HG03066 (cell line): ENCODE data around the gene CEACAM18.
"Not testable (repeated sequence)": the region's sequence is repeated elsewhere in the genome, so short reads cannot be mapped to it uniquely, and the experiment has no call there.

Experiments used
- ATAC-seq: cut with Tn5 transposase; IDR thresholded peaks from one replicate; pipeline ENCODE4 v1.9.1; 2021; ENCODE audit warnings: low read depth; ENCODE audit not compliant: unreplicated experiment

The CEACAM18 gene

DNA sequence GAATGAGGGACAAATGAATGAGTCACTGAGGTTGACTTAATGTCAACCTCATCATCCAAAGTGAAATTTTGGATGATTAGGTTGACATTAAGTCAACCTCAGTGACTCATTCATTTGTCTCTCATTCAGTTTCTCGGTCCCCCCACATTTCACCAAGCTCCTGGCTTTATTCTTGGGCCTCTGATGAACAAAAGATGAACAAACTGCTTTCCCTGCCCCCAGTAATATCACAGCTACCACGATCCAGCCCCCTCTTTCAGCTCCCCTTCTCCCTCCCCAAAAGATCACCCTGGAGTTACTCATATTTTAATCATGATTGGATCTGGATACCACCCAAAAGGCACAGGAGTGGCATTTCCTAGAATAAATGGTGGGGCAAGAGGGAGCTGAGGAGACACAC lies 10.8 kb downstream of the CEACAM18 start:
- no peak for ATAC-seq

DNA sequence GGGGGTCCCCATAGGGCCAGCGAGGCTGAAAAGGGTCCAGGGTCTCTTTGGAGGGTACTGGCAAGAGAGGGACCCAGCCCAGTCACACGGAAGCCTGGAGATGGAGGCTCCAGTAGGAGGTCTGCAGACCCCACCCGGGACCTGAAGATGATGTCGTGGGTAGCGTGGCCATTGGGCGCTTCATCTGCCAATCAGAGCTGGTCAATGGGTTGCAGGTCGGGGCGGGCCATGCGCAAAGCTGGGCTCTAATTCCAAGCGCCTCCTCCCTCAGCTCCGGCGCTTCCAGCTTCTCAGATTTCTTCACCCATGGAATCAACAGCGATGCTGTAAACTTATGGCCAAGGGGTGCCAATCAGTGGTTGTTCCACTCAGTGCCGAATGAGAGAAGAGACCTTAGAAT lies 12.3 kb downstream of the CEACAM18 start:
- ATAC-seq, result no peak

DNA sequence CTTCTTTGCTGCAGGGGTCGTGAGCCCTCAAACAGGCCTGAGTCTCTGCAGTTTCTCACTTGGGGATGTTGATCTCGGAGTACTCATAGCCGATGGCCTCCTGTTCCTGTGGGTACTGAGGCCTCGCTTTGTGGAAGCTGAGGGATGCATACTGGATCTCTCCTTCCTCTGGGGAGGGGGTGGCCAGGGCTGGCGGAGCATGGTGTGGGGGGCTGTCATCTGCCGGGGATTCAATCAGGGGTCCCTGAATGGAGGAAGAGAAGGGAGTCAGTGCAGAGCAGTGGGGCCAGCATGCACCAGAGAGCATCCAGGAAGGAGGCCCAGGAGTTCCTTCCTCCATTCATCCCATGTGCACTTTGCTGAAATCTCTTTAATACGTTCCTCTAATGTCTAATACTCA lies 13.2 kb downstream of the CEACAM18 start:
- ATAC-seq, result no peak

DNA sequence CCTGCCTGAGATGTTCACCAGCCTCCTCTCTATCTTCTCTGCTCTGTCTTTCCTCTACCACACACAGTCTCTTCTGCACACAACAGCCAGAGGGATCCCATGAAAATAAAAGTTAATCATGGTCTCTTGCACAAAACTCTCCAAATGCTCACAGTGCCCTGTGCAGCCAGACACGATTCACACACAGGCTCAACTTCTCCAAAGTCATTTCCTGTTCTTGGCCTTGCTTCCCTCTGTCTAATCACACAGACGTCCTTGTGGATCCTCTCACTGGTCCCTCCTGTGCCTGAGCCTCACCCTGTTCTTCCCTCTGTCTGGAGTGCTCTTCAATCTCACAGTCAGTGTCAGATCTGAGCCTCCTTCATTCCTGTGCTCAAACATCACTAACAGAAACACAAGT lies 15.4 kb downstream of the CEACAM18 start:
- no peak for ATAC-seq

DNA sequence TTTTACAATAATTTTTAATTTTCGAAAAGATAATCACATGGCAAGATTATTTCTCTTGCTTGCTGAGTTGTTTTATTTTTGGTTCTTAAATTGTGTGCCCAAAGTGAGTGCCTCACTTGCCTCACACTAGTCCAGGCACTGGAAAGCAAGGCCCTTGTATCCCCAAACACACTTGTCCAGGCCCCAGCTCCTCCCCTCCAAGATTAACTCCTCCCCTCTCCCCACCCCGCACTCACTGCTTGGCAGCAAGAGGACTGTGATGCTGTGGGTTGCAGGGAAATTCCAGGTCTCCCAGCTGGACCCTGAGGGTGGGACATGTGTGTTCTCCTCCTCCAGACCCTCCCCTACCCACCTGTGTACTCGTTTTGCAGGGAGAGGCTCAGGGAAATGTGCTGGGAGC lies 19.3 kb downstream of the CEACAM18 start:
- no peak for ATAC-seq

DNA sequence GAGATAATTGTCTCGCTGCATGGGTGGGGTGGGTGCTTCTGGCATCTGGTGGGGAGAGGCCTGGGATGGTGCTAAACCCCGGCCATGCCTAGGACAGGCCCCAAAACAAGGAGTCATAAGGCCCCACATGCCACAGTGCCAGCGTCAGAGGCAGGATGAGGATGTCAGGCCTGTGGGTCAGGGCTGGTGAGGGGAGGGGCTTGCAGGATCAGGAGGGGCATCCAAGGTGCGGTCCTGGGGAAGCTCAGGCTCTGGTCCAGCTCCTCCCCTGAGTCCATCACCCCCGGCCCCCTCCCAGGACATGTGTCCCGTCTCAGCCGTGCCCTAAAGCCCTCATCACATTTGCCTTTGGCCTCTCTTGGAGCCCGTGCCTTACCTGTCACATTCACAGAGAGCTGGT lies 22.6 kb downstream of the CEACAM18 start:
- not testable (repeated sequence) for ATAC-seq

DNA sequence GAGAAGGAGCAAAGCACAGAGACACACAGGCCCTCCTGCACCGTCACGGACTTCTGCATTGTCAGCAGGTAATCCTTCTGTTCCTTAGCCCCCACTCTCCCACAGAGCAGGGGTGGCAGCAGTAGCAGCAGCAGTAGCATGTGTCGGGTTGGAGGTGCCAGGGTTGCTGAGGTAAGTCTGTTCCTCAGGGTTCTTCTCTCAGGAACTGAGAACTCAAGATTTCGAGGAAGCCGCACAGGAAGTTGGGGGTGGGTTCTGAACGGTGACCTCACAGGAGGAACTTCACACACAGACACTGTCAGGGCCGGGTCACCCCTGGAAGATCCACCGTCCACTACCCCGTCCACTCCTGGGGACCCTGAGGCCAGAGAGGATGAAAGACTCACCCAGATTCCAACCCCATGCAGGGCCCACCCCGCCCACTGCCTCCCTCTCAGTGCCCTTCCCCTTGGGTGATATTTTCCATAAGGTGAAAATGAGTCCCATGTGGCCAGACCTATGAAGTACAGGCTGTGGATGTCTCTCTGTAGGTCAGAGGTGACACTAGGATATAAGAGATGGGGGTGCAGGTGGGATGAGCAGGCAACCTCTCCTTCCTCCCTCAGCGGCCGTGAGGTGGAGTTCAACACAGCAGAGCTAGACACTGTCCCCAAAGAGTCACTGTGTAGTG lies 23.4 kb downstream of the CEACAM18 start, which contains the start of gene SIGLEC12:
SIGLEC12 (minus strand) TSS at position 207 of the 670 bp plus-strand sequence; CDS start at position 140, 67 bp downstream.
- ATAC-seq, result no peak

DNA sequence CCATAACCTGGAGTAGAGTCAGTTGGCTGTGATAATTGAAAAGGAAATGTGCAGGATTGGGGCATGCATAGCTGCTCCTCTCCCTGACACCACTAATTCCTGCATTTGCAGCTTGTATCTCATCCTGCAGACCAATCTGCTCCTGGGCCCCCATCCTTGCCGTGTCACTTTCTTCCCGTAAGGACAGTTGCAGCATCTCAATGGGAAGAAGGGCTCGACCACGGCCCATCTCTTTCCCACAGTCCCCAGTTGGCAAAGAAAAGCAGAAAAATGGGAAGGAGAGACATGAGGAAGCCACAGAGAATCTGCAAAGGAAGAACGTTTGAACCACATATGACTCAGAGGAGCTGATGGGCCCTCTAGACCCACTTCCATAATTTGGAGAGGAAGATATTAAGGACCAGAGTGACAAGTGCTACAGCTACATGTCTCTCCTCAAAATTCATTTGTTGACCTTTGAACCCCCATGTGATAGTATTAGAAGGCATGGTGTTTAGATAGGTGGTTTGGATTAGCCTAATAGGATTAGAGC lies 25.0 kb downstream of the CEACAM18 start:
- ATAC-seq, result no peak

DNA sequence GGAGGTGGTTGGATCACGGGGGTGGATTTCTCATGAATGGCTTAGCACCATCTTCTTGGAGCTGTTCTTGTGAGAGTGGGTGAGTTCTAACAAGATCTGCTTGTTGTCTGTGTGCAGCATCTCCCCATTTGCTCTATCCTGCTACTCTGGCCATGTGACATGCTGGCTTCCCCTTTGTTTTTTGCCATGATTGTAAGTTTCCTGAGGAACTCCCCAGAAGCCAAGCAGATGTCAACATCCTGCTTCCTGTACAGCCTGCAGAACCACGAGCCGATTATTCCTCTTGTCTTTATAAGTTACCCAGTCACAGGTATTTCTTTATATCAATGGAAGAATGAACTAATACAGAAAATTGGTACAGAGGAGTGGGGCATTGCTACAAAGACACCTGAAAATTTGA lies 25.6 kb downstream of the CEACAM18 start:
- ATAC-seq, result no peak

DNA sequence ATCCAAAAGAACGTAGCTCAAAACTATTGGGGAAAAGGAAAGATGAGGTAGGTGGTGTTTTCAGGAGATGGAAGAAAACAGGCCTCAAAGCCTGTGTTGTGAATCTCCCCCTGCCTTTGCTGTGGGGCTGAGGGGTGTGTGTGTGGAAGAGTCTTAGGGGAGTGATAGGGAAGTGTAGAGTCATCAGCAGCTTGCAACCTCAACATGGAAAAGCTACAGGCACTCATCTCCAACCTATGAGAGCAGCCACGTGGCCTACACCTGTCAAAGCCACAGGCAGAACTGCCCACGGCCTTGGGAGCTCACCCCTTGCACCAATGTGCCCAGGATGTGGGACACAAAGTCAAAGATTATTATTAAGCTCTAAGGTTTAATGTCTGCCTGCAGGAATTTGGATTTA lies 27.6 kb downstream of the CEACAM18 start:
- ATAC-seq, result no peak

DNA sequence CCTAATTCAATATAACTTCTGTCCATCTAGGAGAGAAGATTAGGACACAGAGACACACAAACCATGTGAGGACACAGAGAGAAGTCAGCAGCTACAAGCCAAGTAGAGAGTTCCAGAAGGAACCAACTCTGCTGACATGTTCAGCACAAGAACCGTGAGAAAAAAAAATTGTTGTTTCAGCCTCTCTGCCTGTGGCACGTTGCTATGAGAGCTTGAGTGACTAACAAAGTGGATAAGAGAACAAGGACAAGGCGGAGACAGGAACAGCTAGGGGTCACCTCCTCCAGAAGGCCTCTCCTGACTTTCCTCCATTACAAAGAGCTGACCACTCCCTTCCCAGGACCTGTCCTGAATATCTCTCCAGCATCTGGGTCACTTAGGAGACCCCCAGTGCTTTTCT lies 28.9 kb downstream of the CEACAM18 start:
- ATAC-seq, result no peak

DNA sequence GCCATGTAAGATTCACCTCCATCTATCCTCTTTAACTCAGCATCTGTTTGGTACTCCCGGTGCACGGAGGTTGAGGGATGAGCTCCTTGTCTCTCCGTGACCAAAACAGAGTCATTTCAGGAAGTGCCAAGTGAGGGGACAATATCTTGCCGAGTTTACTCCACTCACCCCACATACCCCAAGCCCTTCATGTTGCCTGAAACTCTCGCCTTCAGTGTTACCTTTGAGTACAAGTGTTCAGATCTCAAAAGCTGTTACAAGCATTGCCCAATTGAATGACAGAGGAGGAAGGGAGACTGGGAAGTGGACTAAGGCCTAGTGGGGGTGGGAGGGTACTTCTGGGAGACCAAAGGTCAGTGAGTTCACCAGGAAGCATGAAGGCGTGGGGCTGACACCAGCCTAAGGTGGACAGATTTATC lies 29.3 kb downstream of the CEACAM18 start:
- no peak for ATAC-seq

DNA sequence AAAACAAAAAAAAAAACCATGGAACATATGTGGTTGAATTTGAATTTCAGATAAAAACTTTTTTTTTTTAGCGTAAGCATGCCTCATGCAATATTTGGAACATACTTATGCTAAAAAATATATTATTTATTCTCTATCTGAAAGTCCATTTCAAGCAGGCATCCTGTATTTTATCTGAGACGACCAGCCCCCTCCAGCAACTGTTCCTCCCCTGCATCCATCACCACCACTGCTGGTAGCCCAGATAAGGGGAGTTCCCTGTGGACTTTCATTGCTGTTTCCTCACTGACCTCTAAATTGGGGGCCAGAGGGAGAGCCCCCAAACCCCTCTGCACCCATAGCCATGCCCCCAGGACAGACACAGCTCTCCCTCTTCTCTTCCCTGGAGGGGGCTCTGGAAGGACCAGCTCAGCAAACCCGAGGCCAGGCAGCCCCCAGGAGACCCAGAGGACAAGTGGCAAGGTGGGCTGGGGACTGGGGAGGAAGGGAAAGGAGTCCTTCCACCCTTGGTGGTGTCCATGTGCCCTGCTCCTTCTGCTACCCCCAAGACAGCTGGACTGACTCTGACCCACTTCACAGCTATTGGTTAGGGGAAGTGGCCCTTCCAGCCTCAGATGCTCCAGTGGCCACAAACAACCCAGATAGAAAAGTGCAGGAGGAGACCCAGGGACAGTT lies 29.9 kb downstream of the CEACAM18 start:
- no peak for ATAC-seq

DNA sequence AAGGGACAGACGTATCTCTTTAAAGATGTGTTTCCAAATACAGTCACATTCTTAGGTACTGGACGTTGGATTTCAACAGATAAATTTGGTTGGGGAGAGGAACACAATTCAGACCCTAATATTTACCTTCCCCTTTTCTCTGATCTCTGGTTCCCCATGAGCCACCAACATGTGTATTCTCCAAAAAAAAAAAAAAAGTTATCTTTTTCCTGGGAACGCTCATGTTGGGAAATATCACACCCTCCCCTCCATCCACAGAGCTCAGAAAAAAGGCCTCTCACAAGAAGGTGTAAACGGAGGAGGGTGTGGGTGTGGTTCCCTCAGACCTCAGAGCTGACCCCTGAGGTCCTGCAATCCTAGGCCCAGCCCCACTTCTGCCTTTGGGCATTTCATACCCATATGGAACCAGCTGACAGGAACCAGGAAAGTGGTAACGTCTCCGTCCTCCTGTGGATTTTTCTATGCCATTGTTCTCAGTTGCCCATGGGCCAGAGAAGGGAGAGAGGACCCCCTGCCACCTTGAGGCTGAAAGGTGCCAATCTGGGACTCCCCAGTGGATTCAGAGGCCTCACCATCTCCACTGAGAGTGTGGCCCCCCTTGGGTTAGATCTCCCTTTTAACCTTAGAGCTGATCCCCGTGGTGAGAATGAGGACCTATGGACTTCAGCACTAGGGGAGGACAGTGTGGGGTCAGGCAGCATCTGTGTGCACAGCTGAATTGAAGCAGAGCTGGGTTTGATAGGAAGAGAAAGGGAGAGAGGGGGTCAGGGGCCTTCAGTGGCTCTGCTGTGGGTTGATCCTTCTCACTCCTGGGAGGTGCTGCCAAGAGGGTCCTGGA lies 31.7 kb downstream of the CEACAM18 start:
- no peak for ATAC-seq

DNA sequence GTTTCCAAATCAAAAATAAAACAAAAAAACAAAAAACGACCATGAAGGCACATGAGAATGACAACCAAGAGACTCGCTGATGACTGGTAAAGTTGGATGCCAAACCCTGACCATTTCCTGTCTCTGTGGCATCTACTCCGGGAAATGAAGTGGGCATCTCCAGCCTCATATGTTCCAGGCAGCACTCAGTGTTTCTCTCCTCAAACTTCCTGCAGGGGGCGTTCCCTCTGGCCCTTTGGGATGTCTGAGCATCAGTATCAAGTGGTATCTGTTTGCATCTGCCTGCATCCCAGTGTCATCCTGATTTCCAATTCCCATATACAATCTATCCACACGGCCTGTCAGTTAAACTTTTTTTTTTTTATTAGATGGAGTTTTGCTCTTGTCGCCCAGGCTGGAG lies 33.0 kb downstream of the CEACAM18 start:
- ATAC-seq, result no peak

DNA sequence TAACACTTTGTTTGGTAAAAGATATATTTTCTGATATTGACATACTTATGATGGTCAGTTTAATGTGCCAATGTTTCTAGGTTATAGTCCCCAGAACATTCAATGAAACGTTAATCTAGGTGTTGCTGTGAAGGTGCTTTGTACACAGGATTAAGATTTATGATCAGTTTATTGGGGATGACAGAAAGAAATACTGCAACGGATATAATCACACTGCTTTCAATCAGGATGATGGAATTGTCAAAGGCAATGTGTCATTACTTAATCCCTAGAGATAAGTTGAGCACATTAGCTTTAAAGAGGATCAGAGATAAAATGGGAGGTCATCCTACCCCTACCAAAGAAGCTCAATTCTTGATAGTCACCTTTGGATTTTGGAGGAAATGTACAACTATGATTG lies 35.6 kb downstream of the CEACAM18 start:
- no peak for ATAC-seq

DNA sequence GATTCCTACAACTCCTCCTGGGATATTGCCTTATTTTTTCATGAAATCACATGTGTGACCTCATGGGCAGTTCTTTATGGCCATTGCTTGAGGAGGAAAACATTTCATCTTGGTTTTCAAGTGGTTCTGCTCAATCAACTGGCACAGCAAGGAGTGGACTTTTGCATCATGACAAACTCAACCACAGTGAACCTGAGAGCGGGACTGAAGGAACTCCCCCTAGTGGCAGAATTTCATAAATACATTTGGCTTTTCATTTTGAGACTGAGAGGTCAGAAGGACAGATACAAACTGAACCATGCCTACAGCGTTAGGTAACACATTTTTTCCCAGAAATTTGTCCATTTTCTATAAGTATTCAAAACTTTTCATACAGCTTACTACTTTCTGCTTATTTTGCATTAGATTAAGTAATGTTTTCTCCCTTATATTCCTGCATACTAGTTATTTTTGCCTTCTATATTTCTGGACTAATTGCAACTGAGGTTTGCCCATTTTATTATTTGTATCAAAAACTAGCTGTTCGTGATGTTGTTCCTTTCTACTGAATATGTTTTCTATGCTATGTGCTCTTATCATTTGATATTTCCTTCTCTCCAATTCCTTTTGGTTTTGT lies 36.6 kb downstream of the CEACAM18 start:
- no peak for ATAC-seq

DNA sequence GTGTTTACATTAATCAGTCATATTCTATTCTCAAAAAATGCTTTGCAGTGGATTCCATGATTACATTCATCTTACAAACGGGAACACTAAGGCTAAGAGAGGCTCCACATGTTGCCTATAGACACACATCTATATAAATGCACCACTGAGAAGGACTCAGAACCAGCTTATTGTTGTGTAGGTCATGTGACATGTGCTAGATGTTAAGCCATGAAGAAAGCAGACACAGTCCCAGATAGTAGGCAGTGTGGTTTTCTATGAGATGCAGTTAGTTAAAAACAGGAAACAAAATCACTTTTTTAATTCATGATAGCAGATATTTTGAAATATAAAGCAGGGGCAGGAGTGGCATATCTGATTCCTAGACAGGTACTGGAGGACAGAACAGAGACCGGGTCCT lies 42.4 kb downstream of the CEACAM18 start:
- no peak for ATAC-seq

DNA sequence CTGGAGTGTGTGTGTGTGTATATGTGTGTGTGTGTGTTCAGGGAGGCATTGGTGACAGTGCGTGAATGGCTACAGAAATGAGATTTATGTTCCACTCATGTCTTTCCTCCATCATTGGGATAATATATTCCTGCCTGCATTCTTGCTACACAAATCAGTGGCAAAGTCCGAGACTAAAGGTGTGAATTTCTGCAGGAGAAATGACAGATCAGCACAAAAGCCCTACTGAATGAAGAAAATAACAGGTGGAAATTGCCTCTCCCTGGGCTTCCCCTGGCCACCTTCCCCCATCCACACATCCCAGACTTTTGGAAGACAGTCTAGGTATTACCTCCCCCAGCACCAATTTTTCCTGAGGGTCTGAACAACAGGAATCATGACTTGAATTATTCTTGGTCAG lies 43.0 kb downstream of the CEACAM18 start:
- no peak for ATAC-seq

DNA sequence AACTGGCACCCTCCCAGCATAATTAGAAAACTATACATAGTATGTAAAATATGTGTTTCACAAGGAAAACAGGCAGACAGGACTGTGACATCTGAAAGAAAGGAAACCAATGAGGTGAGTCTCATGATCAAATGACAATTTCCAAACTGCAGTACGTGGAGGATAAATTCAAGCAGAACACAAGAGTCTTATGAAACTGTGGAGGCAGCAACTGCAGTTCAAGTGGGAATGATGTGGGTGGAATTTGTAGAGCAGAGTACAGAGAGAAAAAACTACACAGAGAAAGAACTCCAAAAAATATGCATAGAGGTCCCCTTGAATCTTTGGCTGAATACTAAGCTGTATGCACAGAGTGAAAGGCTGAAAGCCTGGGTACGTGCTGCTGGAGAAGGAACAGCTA lies 43.4 kb downstream of the CEACAM18 start:
- no peak for ATAC-seq
